GDM1 (cell line): Measurements from ENCODE around the gene CPNE1.

Source experiments
- DNase-seq: peaks from one replicate; lab custom pipeline; 2025; lab: John Stamatoyannopoulos, UW

The CPNE1 gene

DNA sequence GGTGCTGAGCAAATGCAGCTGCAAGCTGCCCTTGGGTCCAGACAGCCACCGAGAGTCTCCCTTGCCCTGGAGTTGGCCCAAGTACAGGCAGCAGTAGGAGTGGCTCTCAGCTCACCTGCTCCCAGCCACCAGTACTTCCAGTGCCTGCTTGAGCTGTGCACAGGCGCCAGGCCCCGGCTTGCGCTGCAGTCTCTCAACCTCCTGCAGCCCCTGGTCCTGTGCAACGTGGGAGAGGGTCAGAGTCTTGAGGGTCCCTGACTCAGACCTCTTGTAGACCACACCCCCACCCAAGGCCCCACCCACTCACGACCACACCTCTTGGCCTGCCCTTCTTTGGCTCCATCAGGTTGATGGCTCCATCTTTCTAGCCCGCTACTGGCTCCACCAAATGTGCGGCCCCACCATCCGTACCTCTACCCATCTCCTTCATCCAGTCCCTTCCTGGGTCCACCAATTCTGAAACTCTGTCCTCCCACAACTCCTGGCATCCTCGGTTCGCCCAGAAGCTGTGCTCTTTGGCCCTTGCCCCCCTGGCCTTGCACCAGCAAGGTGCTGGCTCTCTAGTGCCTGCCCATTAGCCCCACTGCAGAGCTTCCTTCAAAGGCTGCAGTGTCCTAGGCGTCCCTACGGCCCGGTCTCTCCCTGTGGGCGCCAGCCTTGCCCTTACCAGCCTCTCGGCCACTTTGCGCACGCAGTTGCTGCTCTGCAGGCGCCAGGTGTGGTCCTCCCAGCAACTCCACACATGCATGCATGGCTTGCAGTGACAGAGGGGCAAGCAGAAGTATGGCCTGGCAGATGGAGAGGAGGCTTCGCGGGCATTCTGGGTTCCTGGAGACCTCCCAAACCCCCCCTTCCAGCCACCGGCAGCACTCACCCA is 65.6 kb downstream of the CPNE1 start:
- DNase-seq: no peak

DNA sequence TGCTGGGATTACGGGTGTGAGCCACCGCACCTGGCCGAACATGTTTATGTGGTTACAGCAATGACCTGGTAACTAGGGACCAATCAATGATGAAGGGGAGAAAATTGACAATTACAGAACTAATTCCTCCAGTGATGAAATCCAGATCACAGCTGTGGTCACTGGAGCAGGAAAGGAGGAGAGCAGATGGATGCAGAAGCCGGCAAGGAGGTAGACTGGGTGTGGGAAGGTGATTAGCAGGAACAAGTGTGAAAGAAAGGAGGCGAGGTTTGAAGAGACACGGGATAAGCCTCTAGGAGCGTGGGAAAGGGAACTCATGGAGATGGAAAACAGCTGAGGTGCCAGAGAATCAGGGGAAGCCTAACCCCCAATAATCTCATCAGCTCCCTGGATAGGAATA is 66.2 kb downstream of the CPNE1 start:
- DNase-seq: no peak

DNA sequence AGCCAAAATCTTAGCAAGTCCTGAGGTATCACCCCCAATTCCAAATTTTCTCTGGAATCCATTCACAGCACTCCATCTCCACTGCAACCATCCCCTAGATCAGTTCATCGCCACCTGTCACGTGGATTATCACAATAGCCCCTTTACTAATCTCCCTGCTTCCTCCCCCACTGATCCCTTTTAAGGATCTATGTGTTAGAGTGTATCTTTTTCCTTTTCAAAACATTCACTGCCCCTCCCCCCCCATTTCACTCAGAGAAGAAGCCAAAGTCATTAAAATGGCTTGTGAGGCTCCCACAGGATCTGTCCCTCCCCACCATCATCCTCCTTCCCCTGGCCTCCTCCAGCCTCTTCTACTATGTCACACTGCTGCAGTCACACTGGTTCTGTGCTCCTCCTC is 67.5 kb downstream of the CPNE1 start:
- DNase-seq: no peak

DNA sequence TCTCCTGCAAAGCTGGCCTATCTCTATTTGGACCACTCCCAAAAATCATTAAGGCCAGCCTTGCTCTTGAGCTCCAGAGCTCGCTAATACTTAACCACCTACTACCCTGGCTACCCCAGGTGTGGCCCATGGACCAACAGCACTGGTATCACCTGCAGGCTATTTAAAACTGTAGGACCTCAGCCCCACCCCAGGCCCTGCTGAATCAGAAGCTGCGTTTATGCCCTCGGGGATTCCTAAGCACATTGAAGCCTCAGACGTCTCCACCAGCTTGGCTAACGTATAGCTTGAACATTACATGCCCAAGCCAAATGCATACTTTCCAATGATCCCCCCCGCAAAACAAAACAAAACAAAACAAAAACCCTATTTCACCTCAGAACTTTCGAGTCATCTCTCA is 68.8 kb downstream of the CPNE1 start:
- no peak for DNase-seq

DNA sequence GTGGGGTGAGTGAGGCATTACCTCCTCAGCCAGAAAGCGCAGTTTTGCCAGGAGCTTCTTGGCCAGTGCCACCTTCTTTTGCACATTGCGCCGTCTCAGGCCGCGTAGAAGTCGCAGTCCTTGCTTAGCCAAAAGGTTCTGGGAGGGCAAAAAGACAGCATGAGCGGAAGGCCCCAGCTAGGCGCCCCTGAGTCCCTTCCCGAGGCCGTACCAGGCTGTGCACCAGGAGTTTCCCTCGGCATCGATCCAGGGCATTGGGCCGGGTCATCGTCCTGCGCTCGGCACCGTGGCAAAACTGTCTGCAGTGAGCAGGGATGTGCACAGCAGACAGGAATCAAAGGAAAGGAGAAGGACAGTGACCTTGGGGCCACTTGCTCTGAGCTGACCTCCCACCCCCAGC is 69.2 kb downstream of the CPNE1 start:
- no peak for DNase-seq

DNA sequence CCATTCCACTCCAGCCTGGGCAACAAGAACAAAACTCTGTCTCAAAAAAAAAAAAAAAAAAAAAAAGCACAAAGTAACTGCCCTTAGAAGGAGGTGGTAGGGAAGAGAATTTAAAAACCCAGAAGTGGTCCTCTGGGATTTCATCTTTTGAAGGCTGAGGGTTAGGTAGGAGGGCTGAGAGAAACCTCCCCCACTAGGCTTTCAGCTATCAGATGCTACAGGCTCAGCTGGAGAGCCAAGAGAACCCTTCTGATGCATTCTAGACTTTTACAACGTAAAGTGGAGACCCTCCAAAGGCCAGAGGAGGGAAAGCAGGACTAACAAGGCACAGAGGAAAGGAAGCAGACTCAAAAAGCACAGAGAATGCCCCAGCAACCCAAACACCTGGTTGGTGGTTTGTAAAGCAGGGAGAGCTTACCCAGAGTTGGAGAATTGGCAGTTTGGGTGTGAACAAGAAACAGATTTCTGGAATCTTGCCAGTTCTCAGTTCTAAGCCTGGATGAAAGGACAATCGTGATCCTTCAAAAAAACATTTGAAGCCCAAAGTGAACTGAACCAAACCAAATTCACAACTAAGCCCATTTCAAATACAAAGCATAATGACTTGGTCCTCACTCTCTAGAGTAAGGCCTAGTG is 72.2 kb downstream of the CPNE1 start:
- DNase-seq: no peak

DNA sequence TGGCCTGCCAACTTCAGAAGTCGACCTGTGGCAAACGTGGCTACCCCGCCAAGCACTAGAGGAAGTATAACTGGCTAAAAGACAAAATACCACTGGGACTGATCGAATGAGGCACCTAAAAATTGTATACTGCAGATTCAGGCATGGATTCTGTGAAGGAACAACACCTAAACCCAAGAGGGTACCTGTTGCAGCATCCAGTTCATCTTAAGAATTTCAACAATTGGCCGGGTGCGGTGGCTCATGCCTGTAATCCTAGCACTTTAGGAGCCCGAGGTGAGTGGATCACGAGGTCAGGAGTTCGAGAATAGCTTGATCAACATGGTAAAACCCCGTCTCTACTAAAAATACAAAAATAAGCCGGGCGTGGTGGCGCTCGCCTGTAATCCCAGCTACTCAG is 76.3 kb downstream of the CPNE1 start:
- DNase-seq: no peak

DNA sequence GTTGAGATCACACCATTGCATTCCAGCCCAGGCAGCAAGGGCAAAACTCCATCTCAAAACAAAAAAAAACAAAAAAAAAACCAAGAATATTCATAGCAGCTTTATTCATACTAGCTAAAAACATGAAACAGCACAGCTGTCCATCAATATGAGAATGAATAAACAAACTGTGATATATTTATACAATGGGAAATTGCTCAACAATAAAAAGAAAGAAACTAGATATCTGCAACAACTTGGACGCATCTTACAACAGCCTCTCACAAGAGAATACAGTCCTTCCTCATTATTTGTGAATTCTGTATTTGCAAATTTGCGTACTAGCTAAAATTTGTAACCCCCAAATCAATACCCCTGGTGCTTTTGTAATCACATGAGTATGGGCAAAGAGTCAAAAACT is 77.3 kb downstream of the CPNE1 start:
- DNase-seq: no peak

DNA sequence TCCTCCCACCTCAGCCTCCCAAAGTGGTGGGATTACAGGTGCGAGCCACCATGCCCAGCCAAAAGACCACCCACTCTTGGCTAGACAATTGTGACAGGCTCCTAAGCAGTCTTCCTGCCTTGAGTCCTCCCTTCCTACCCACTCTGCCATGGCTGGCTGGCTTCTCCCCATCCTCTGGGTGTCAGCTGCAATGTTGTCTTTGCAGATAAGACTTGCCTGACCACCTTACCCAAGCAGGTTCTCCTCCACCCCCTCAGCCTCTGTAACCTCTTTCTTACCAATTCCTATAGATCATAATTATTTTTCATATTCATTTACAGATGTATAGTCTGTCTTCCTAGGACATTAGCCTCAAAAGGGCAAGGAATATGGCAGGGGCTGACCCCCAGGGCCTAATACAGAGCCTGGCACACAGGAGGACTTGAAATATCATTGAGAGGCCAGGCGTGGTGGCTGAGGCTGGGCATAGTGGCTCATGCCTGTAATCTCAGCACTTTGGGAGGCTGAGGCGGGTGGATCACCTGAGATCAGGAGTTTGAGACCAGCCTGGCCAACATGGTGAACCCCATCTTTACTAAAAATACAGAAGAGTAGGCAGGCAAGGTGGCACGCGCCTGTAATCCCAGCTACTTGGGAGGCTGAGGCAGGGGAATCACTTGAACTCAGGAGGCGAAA is 77.8 kb downstream of the CPNE1 start:
- DNase-seq: no peak

DNA sequence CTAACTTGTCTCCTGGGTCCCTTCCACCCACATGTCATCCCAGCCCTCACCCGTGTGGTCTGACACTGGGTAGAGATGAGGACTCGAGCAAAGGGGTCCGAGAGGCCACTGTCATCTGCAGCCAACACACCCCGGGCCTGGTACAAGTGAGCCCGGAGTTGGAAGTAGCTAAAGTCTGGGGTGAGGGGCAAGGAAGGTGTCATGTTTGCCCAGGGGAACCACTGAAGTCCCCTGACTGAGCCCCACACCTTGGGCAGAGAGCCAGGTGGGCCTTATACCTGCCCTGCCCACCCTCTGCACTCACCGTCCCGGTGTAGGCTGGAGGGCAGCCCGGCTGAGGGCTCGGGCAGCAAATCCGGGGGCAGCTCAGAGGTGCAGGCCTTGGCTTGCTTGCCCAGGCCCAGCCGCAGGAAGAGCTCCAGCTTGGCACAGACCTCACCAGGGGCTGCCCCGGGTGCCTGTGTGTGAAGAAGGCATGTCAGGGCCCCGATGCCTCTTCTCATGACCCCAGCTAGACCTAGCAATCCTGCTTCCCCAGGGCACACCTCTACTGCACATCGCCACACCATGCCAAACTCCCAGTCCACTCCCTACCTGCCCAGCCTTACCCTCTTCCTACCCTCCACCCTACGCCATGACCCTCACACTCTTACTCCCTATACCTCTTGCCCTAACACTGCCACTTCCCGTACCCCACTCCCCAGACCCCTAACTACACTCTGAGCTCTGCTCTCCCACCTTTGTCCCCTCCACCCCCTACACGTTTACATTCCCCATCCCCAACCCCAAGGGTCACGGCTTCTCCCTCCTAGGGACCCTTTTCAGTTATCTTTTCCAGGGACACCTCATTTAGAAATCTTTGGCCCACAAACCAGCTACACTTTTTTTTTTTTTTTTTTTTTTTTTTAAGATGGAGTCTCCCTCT is 80.8 kb downstream of the CPNE1 start:
- DNase-seq: no peak

DNA sequence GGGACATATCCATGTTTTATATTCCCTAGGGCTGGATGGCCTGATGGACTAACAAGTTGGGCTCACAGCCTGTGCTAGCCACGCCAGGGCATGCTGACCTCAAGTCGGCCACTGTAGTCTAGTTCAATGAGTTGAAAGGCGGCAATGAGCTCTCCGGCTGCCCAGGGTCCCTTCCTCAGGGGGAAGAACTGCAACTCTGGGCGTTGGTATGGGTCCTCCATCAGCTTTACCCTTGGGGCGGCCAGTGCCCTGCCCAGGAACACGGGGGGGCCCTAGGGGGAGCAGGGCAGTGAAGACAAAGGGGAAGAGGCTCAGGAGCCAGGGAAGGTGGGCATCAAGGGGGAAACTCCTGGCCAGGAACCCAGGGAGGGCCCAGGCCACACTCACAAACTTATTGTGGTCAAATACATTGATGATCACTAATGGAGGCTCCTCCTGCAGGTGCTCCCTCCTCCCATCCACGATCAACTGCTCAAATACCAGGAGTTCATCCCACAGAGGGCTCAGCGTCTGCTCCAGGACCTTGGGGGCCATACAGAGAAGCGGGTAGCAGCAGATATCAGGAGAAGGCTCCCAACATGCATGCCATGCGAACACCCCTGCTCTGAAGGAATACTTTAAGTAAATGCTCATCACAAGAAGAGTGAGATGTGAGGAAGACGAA is 81.8 kb downstream of the CPNE1 start:
- DNase-seq: no peak

DNA sequence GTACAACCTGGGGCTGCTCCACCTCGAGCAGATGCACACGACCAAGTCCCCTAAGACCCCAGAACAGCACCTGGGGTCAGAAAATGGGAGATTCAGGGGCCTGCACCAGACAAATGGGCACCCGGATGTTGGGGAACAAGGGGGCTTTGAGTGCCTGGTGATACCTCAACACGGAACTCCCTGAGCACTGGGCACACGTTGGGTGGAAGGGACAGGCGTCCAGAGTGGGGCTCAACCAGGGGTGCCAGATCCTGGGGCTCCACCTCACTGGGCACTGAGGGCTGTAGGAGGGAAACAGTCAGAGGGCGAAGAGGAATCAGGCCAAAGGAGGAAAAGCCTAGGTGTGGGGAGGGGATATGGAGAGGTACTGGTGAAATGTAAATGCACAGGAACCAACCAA is 82.6 kb downstream of the CPNE1 start:
- no peak for DNase-seq

DNA sequence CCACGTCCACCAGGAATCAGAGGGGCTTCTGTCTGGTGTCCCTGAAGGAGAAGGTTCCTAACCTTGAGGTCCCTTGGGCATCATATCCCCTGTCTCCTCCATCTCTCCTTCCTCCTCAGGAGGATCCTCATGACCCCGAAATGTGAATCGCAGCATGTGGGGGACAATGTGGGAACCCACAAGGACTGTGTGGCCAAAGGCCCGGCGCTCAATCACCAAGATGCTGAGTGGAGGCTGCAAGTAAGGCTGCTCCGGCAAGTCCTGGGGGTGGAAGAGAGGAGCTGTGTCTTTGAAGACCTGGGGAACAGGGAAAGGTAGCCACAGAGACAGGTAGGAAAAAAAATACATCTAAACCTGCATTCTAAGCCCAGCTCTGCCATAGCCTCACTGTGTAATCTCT is 85.5 kb downstream of the CPNE1 start:
- no peak for DNase-seq

DNA sequence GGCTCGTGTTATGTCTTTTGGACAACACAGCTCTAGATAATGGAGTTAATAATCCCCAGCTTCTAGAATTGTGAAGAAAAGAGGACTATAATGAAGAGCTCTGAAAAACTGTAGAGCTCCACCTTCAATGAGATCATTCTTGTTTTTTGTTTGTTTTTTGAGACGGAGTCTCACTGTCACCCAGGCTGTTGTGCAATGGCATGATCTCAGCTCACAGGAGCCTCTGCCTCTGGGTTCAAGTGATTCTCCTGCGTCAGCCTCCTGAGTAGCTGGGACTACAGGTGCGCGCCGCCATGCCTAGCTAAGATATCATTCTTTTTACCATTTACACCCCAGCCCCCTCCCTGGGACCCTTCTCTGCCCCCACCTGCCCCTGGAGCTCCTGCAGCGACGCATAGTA is 86.2 kb downstream of the CPNE1 start:
- DNase-seq: no peak

DNA sequence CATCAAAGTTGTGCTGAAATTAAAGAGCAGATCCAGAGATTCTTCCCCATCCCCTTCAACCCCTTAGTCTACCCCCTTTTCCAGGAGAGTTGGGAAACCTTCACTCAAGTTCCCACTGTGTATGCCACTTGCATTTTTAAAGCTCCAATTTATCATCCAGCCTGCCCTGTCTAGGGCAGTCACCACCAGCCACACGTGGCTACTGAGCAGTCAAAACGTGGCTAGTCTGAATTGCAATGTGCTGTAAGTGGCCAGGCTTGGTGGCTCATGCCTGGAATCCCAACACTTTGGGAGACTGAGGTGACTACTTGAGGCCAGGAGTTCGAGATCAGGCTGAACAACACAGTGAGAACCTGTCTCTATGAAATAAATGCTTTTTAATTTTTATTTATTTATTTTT is 87.9 kb downstream of the CPNE1 start:
- DNase-seq: no peak
